Inflammatory macrophage treated with lipopolysaccharide for 1 hour (primary cell): ENCODE data around the gene GGN.
"Not testable (repeated sequence)": the region's sequence is repeated elsewhere in the genome, so short reads cannot be mapped to it uniquely, and the experiment has no call there.

Experiments
- DNase-seq, 2 donors: peaks; one replicate each; pipeline ENCODE4 v3.0.0-alpha.2; 2020 to 2022

The GGN gene

GRCh38 chr19:38360839-38361631, 26.8 kb downstream of the GGN start:
- peak; percentile 2 to 14 for DNase-seq

GRCh38 chr19:38360351-38360750, 27.5 kb downstream of the GGN start:
- DNase-seq: no peak

DNA sequence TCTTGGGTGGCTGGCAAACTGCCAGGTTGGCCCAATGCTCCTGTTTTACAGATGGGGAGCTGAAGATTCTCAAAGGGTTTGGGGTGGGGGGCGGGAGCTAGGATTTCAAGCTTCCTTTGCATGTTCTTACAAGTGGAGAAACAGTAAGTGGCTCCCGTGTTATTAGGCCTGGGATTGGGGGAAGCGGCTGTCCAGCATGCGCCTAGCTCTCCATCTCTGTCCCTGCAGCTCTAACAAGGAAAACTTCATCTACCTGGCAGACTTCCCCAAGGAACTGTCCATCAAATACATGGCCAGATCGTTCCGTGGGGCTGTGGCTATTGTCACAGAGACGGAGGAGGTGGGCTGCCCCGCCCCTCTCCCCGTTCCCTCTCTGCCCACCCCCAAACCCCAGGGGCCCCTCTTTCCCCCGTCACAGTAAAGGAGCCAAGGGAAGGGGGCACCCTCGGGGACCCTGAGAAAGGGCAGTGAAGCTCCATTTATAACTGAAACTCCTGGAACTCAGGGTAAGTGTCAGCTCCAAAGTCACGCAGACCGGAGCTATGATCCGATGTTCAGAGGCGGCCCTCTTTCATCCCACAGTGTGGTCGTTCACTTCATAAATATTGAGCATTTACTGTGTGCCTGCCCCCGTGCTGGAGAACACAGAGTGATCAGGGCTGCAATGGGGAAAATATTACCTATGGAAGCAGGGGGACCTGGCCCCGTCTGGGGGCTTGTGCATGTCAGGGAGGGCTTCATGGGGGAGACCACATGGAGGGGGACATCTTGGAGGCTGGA, 28.4 kb downstream of the GGN start:
- DNase-seq: no peak

DNA sequence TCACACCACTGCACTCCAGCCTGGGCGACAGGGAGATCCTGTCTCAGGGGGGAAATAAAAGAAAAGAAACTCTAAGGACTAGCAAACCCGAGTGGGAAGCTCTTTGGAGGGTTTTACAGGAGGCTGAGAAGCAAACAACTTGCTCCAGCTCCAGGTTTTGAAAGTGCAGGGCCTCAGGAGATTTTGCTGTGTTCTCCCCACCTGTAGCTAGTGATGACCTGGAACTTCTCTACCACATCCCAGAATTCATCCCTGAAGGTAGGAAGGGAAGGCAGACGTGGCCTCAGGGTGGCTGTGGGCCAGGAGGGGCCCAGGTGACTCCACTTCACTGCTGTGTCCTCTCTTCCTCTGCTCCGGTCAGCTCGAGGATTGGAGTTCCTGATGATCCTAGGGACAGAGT, 29.8 kb downstream of the GGN start:
- no peak for DNase-seq

DNA sequence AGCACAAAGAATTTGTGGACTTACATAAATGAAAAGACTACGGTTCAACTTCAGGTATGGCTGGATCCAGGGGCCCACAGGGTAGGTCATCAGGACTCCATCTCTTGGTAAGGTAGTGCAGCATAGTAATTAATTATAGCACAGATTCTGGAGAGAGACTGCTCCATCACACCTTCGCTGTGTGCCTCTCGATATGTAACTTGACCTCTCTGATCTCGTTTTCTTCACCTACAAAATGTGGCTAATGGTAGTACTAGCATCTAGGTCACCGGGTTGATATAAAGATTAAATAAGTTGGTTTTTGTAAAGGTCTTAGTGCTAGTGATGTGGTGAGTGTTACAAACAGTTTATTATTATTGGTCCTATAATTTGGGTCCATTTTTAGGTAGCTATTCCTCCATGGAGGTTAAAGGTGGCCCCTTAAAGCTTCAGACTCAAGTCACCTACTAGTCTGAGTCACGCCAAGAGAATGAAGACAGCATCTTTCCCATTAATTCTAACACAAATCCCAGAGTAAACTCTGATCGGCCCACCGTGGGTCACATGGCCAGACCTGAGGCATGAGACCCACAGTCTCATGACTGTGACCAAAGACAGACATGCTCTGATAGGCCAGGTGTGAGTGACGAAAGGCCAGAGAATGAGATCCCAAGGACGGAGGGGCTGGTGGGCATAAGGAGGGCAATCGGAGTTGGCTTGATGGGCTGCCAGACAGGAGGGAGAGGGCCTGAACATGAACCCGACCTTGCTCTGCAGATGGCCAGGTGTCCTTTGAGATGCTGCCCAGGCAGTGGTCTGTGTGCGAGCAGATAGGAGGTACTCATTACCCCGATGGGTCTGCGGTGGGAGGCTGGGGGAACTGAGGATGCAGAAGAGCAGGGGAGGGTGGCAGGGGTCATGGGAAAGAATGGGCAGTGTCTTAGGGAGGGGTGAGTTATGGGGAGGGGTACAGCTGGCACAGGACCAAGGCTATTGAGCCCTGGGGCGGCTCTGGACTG, 31.8 kb downstream of the GGN start:
- DNase-seq: no peak

- DNase-seq: no peak
These were observed 35.2 kb downstream of the GGN start for GRCh38 chr19:38352611-38353010.

GRCh38 chr19:38351865-38352395, 35.9 kb downstream of the GGN start:
- DNase-seq: no peak

- DNase-seq: no peak
These were observed 37.0 kb downstream of the GGN start for GRCh38 chr19:38350883-38351282.

- DNase-seq: no peak
These were observed 41.0 kb downstream of the GGN start for GRCh38 chr19:38346837-38347236.

- DNase-seq: no peak
These were observed 46.9 kb downstream of the GGN start for GRCh38 chr19:38340927-38341326.

GRCh38 chr19:38339011-38339410, 48.8 kb downstream of the GGN start:
- DNase-seq: not testable (repeated sequence)

GRCh38 chr19:38337360-38337653, 50.5 kb downstream of the GGN start:
- DNase-seq: no peak

DNA sequence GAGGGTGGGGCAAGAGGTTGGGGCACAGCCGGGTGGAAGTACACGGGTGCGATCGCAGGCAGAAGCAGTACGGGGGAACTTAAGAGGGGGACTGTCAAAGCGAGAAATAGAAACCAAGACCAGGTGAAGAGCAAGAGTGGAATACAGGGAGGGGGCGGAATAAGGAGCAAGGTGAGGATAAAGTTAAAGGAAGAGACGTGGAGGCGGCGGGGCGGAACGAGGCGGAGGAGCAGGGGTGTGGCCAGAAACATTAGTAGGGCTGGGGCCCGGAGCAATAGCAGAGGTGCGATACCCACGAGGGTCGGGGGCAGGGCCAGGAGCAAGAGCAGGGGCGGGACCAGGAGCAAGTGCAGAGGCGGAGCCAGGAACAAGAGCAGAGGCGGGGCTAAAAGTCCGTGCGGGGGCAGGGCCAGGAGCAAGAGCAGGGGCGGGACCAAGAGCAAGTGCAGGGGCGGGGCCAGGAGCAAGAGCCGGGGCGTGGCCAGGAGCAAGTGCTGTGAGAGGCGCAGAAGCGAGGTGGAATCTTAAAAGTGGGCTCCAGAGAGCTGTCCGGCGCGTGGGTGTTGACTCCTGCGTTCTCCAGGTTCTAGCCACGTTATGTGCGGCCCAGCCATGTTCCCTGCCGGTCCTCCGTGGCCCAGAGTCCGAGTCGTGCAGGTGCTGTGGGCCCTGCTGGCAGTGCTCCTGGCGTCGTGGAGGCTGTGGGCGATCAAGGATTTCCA, 51.0 kb downstream of the GGN start:
- peak; percentile 98 to 99 for DNase-seq

DNA sequence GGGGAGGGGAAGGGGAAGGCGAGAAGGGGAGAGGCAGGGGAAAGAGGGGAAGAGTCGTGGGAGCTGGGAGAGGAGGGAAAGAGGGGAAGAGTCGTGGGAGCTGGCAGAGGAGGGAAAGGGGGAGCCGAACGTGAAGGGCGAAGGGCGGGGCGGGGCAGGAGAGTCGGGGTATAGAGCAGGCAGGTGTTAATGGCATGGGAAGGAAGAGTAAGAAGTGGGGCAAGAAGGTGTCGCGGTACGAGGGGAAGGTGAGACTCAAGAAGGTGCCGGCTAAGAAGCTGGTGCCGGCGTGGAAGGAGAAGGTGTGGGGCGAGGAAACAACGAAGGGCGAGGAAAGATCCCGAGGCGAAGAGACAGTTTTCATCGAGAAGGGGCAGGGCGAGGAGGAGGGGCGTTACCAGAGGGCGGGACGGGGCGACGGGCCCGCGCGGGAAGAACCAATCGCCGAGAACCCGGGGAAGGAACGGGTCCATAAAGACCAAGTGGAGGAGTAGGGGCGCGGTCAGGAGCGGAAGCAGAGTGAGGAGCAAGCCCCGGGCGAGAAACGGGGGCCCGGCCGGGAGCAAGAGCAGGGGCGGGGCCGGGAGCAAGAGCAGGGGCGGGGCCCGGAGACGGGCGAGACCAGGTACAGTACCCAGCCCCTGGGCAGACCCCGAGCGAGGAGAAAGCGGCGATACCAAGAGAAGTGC, 51.7 kb downstream of the GGN start:
- DNase-seq: peak; percentile 96 to 98
